GM18519 (cell line): ENCODE measurements around the gene ABCA4.

Experiments
- ATAC-seq: cut with Tn5 transposase; IDR thresholded peaks from one replicate; pipeline ENCODE4 v1.9.1; 2021; ENCODE audit warnings: mild to moderate bottlenecking, moderate library complexity; ENCODE audit not compliant: unreplicated experiment, low FRiP score

The ABCA4 gene

DNA sequence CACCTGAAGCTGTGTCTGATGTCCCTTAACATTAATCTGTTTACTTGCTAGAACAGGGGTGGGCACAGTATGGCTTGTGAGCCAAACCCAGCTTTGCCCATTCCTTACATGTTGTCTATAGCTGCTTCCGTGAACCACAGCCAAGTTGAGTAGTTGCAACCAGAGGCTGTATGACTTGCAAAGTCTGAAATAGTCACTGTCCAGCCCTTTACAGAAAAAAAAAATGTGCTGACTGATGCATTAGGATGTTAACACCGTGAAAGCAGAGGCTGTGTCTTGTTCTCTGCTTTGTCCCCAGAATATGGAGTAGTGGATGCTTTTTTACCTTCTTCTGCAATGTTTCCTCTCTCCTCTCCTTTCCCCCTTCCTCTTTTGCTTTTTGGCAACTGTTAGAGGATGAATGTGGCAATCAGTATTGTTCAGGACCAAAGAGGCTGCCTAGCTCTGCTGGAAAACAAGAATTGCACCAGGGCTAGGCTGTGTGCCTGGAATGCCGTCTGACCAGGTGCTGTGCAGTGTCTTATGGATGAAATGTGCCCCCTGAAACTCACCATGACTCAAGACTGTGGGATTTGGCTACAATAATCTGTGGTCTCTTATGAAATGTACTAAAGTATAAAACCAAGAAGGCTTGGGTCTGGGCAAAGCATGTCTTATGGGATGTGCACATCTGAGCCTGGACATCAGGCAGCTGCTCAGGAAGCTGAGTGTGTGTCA is 132.2 kb downstream of the ABCA4 start:
- no peak for ATAC-seq

- no peak for ATAC-seq
Measured at GRCh38 chr1:93981274-93981667, 139.7 kb downstream of the ABCA4 start.

DNA sequence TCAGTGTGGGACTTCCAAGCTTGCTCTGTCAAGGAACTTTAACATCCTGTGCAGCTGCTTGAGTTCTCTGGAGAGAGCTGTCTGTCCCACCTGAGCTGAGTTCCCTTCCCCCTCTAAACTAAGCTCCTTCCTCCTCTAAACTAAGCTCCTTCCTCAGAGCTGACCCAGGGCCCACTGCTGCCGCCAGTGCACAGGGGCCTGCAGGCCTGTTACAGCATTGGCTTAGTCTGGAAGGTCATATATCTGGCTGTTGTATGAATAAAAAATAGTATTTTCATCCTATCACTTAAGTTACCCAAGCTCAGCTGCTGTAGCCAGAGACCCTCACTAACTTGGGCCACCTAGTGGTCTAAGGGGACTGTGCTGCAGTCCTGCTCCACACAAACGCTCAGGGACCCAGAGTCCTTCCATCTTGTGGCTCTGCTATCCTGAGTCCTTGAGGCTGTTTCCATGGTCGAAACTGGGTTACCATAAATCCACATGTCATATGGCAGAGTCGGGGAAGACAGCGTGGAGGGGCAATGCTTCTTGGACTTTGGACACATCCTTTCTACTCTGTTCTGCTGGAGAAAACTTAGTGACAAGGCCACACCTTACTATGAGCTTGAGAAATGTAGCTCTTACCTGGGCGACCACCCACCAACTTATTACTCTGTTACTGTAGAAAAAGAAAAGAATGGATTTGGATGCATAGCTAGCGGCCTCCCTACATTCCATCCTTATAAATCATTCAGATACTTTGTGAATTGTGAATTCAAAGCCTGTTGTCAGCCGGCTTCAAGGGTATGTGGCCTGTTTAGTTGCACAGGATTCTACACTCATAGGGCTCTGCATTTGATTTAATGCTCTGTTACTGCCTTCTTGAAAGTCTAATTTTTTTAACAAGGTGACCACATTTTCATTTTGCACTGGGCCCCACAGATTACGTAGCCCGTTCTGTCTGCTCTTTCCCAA is 140.4 kb downstream of the ABCA4 start:
- no peak for ATAC-seq

- no peak for ATAC-seq
Measured at GRCh38 chr1:93979718-93980319, 141.1 kb downstream of the ABCA4 start.

DNA sequence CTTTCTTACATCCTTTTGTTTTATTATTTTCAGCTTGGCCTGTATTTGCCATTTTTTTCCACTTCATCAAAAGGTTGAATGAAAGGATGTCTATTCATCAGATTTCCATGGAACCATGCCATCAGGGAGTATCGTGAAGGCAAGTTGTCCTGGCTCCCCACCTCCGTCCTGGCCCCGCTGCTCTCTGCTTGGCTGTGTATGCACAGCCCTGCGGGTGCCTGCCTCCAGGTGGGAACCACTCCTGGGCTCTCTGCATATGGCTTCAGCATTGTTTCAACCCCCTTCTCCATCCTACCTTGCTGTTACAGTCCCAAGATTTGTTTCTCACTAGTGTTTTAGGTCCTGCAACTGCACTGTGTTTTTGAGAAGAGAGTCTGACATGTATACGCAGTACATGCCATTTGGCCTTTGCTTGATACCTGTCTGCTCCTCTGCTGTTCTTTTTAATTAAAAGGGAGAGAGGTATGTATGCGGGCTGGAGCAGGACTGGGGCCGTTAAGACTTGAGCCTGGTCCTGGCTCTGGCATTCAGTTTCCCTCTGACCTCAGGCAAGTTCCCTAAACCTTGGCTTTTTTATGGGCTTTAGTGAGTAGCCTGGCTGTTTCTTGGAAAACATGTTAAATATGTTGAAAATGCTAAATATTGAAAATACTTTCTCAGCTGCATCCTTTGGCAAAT is 141.8 kb downstream of the ABCA4 start:
- no peak for ATAC-seq

GRCh38 chr1:93977598-93977945 is 143.4 kb downstream of the ABCA4 start:
- no peak for ATAC-seq

GRCh38 chr1:93976711-93977597 is 144.0 kb downstream of the ABCA4 start:
- ATAC-seq, result no peak

DNA sequence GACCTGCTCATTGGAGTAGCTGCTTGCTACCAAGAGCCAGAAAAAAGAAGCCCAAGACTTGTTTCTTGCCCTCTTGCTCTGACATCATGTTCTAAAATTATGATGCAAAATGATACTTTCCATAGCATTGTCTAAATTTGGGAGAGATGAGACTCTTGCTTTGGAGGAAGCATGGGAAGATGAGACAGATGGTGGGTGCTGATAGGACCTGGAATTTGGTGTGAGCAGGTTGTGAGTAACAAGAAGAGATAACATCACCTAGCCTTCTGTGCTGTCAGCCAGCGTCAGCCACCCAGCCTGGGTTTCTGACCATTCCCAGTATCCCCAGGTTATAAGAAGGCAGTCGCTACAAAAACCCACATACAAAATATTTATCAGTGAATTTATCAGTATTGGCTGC is 144.7 kb downstream of the ABCA4 start:
- no peak for ATAC-seq

DNA sequence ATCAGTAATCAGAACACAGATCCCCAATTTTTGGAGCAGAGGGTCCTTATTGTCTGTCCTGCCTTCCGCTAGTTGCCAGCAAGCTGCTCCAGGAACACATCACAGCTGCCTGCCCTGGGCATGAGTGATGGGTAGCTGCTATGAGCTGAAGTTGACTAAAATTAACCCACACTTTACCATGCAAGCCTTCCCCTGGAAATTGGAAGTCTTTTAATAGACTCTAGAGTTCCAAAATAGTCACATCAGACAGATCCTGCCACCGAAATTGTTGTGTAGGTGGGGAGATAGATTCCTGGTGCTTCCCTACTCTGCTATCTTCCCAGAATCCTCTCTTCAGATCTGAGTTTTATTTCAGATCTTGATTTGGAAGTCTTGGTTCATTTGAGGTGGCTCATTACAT is 148.6 kb downstream of the ABCA4 start:
- ATAC-seq, result no peak

GRCh38 chr1:93969887-93970286 is 151.1 kb downstream of the ABCA4 start:
- ATAC-seq, result no peak

GRCh38 chr1:93969371-93969770 is 151.6 kb downstream of the ABCA4 start:
- ATAC-seq, result no peak

GRCh38 chr1:93967306-93967705 is 153.6 kb downstream of the ABCA4 start:
- ATAC-seq, result no peak

GRCh38 chr1:93965888-93966287 is 155.1 kb downstream of the ABCA4 start:
- ATAC-seq, result no peak

- no peak for ATAC-seq
Measured at GRCh38 chr1:93965256-93965655, 155.7 kb downstream of the ABCA4 start.

- no peak for ATAC-seq
Measured at GRCh38 chr1:93964777-93965200, 156.2 kb downstream of the ABCA4 start.

DNA sequence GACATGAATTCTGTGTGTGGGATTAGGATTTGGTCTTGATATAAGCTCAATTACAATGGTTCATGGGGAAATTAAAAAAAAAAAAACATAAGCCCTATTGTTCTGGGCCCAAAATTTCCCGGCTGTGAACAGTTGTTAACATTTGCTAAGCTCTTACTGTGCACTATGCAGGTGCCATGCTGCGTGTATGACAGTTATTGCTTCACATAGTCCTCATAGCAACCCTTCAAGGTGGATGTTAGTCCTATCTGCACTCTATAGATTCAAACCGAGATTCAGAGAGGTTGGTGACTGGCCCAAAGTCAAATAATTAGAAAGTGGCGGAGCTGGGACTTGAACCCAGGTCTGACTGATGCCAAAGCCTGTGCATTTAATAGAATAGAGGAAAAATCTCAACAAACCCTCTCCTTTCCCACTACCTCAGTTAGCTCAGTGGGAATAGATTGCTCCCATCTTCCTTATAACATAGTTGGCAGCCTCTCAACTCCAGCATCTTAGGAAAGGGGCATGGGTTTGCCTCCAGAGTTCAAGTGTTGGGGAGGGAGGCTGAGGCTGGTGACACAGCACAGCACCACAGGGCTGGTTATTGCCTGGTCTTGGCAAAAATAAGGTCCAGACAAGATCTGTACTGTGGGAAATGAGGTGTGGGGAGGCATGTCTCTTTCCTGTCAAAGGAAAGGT is 156.7 kb downstream of the ABCA4 start:
- ATAC-seq, result no peak

- ATAC-seq, result no peak
Measured at GRCh38 chr1:93963585-93963984, 157.4 kb downstream of the ABCA4 start.

DNA sequence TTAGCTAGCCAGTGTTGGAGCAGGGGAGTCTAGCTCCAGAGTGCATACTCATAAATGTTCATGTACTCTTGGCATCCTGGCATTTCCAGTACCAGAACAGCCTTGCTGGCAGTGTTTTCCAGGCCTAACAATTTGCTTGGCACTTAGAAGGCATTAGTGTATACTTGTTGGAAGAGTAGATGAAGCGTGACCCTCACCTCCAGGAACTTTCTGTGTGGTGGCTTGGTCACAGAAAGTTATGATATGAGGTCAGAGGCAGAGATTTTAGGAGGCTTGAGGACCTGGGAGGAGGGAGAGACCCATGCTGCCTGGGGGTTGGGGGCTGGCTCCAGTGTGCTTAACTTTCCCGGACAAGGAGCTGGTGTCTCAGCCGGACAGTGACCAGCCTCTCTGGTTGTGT is 159.0 kb downstream of the ABCA4 start:
- no peak for ATAC-seq

DNA sequence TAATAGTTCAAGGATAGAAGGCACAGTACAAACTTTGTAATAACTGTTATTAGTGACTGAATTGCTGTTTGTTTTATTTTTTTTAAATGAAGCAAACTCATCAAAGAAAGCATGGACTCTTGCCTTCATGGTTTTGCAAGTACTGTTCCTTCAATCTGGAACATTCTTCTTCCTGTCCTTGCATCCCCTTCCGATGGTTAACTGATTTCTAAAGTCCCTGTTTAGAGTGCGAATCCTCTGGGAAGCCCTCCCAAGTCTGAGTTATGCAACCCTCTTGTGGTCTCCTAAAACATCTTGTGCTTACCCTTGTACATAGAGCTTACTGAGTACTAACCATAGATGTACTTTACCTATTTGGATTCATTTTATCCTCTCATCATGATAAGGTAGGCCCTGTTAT is 159.5 kb downstream of the ABCA4 start:
- ATAC-seq, result no peak
